Mesothelial cell of epicardium (in vitro differentiated cells): ENCODE measurements around the gene SLC40A1. TPM values are rescaled to one million over a fixed set of nuclear protein-coding genes. Genes with fewer than 3 reads are reported as not detected.

Source experiments
- DNase-seq, 2 experiments: peaks; one replicate each; pipeline ENCODE4 v3.0.0; 2021; ENCODE audit warnings: low spot score in 2 of 2; ENCODE audit not compliant: unreplicated experiment in 2 of 2
- H3K27ac Mint-ChIP-seq: 2 replicates; pipeline ENCODE4 v1.8.0; 2021; ENCODE audit warnings: mixed read lengths
- H3K27me3 Mint-ChIP-seq: 2 replicates; pipeline ENCODE4 v1.8.0; 2021; ENCODE audit warnings: low read depth, mixed read lengths
- H3K36me3 Mint-ChIP-seq: 2 replicates; pipeline ENCODE4 v1.8.0; 2021; ENCODE audit warnings: mixed read lengths
- H3K4me1 Mint-ChIP-seq: 2 replicates; pipeline ENCODE4 v1.8.0; 2021; ENCODE audit warnings: mixed read lengths
- H3K4me3 Mint-ChIP-seq: 2 replicates; pipeline ENCODE4 v1.8.0; 2021; ENCODE audit warnings: mild to moderate bottlenecking, moderate library complexity, mixed read lengths
- H3K9me3 Mint-ChIP-seq: 2 replicates; pipeline ENCODE4 v1.8.0; 2021; ENCODE audit warnings: mixed read lengths
- CTCF ChIP-seq: fragments of 200-600 bp; sonication (generic); IDR thresholded peaks from one replicate; pipeline ENCODE4 v1.5.0; 2021; ENCODE audit warnings: antibody characterized with exemption; ENCODE audit not compliant: unreplicated experiment
- total RNA-seq: library from RNA; stranded (reverse); gene quantifications from 3 replicates; pipeline ENCODE4 v1.2.1, GENCODE V29; 2021

The SLC40A1 gene
- total RNA-seq, result 152 to 156 TPM (median 154 TPM) in 3 replicates

GRCh38 chr2:189580658-189581353 is at the start of gene SLC40A1:
Gene SLC40A1 (minus strand): TSS chr2:189580786. CDS start chr2:189580460, 326 bp downstream.
- Mint-ChIP-seq H3K27me3 (no peaks in the 10 kb centered on the region), H3K9me3 (no peaks in the 10 kb centered on the region), H3K36me3 (peaks cover 7% of the 10 kb centered on the region), H3K4me3 (peak within 1 kb of the TSS; percentile 84), H3K27ac (peak within 1 kb of the TSS; percentile 83), H3K4me1 (peaks cover 65% of the 10 kb centered on the region)
- TF ChIP-seq CTCF, result no peak
- DNase-seq, result peak; percentile 56 to 81

DNA sequence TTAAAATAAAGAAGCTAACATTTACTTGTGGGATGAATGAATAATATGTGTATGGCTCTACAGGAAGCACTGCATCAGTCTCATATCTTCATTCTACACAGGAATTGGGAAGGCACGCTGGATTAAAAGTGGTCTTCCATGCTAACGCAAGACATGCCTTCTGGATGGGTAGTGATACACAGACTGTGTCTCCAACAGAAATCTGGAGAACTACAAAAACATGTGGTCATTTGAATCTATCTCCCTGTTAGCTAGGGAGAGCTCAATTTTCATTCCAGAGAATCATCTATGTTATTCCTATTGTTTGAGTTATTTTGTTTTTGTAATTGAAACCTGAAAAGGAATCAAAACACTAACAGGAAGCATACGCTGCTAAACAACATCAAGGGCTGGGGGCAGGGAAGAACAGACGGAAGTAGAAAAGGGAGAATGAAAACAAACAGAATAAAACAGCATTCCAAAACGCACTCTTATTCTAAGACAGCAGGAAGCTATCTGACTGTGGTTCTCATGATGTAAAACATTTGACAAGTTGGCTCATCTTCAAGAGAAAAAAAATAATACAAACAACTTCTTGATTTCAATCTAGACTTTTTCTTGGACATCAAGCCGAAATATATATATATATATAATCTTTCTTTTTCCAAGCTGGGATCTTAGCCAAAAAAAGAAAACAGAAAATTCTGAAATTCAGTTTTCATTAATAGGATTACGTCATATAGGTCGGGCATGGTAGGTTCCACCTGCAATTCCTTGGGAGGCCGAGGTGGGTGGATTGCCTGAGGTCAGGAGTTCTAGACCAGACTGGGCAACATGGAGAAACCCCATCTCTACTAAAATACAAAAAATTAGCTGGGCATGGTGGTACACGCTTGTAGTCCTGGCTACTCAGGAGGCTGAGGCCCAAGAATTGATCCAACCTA is 49.2 kb upstream of the SLC40A1 start:
- H3K36me3 Mint-ChIP-seq, result no peaks in the 10 kb centered on the region
- H3K27ac Mint-ChIP-seq, result peak overlapping the region; percentile 87
- no peaks in the 10 kb centered on the region for H3K27me3 Mint-ChIP-seq
- H3K4me1 Mint-ChIP-seq, result peaks cover 33% of the 10 kb centered on the region
- TF ChIP-seq CTCF, result no peak
- DNase-seq, result no peak
- no peaks in the 10 kb centered on the region for H3K9me3 Mint-ChIP-seq
- H3K4me3 Mint-ChIP-seq, result no peak overlapping the region

- H3K4me3 Mint-ChIP-seq, result no peak overlapping the region
- no peaks in the 10 kb centered on the region for H3K36me3 Mint-ChIP-seq
- H3K4me1 Mint-ChIP-seq, result peaks cover 27% of the 10 kb centered on the region
- H3K27me3 Mint-ChIP-seq, result no peaks in the 10 kb centered on the region
- TF ChIP-seq CTCF, result no peak
- H3K27ac Mint-ChIP-seq, result peak overlapping the region; percentile 87
- no peak for DNase-seq
- H3K9me3 Mint-ChIP-seq, result no peaks in the 10 kb centered on the region
Measured at GRCh38 chr2:189628817-189629530, 48.4 kb upstream of the SLC40A1 start.

GRCh38 chr2:189627789-189628188 is 47.2 kb upstream of the SLC40A1 start:
- no peaks in the 10 kb centered on the region for H3K36me3 Mint-ChIP-seq
- peaks cover 25% of the 10 kb centered on the region for H3K4me1 Mint-ChIP-seq
- no peak overlapping the region for H3K4me3 Mint-ChIP-seq
- no peaks in the 10 kb centered on the region for H3K9me3 Mint-ChIP-seq
- no peaks in the 10 kb centered on the region for H3K27me3 Mint-ChIP-seq
- DNase-seq, result no peak
- TF ChIP-seq CTCF, result no peak
- no peak overlapping the region for H3K27ac Mint-ChIP-seq

- Mint-ChIP-seq H3K4me1 (peaks cover 19% of the 10 kb centered on the region), H3K4me3 (no peak overlapping the region), H3K27me3 (no peaks in the 10 kb centered on the region), H3K36me3 (no peaks in the 10 kb centered on the region), H3K27ac (no peak overlapping the region), H3K9me3 (no peaks in the 10 kb centered on the region)
- DNase-seq, result no peak
- TF ChIP-seq CTCF, result no peak
Measured at GRCh38 chr2:189625636-189626035, 45.0 kb upstream of the SLC40A1 start.
